GM21737 (cell line): ENCODE results near the gene MEAF6.
A peak's percentile ranks its signal among the peaks of the same experiment; 100 is the strongest.
"Not testable (repeated sequence)": the region's sequence is repeated elsewhere in the genome, so short reads cannot be mapped to it uniquely, and the experiment has no call there.

Source experiments
- ATAC-seq: cut with Tn5 transposase; IDR thresholded peaks from one replicate; pipeline ENCODE4 v1.9.1; 2021; ENCODE audit warnings: mild to moderate bottlenecking, moderate library complexity; ENCODE audit not compliant: unreplicated experiment

The MEAF6 gene

DNA sequence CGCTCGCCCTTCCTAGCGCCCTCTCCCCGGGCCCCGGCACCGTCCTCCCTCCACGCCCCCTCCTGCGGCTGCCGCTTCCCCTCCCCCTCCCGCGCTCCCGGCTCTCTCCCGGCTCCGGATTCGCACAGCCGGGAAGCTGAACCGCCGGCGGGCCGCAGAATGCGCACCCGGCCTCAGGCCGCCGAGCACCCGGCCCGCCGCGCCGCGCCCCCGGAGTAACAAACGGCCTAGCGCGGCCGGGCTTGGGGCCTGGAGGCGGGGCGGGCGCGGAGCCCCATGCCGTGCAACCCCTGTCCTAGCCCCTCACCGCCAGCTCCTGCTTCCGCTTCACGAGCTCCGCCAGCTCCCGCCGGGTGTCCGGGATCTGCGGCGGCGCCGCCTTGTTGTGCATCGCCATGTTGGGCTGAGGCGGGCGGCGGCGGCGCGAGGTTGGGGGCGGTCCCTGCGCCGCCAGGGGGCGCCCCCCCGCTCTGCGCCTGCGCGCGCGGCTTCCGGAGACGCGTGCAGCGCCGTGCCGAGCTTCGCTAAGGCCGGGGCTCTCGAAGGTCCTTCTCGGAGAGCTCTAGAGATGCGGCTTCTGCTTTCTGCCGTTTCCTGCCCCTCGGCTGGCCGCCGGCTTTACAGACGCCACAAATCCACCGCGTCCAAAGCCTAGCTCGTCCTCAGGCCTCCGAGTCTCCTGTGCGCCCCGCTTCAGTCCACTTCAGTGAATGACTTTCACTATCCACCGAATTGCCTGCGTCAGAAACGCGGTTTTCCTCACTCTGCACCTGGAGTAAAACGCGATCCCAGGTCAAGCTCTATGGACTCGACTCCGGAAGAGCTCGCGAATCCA is at the start of gene MEAF6:
Gene MEAF6, minus strand, starts transcription at position 417 of the 835 bp plus-strand sequence. Its CDS starts 20 bp downstream, at position 397.
- peak; percentile 92 for ATAC-seq

DNA sequence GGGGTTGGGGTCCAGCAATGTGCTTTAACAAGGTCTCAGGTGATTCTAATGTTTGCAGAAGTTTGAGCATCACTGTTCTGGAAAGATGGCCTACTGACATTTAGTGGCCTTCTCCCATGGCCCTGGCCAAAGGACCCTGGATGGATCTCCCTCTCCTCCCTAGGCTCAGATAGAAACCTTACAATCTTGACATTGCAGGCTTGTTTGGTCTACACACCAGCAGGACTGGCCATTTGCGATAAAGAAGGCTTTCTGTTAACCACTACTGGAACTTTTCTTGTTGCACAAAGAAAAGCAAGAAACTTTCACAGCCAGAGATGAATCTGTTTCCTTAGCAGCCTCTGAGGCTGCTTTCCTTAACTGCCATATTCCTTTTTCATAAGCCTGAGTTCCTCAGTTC is 48.4 kb upstream of the MEAF6 start:
- no peak for ATAC-seq

DNA sequence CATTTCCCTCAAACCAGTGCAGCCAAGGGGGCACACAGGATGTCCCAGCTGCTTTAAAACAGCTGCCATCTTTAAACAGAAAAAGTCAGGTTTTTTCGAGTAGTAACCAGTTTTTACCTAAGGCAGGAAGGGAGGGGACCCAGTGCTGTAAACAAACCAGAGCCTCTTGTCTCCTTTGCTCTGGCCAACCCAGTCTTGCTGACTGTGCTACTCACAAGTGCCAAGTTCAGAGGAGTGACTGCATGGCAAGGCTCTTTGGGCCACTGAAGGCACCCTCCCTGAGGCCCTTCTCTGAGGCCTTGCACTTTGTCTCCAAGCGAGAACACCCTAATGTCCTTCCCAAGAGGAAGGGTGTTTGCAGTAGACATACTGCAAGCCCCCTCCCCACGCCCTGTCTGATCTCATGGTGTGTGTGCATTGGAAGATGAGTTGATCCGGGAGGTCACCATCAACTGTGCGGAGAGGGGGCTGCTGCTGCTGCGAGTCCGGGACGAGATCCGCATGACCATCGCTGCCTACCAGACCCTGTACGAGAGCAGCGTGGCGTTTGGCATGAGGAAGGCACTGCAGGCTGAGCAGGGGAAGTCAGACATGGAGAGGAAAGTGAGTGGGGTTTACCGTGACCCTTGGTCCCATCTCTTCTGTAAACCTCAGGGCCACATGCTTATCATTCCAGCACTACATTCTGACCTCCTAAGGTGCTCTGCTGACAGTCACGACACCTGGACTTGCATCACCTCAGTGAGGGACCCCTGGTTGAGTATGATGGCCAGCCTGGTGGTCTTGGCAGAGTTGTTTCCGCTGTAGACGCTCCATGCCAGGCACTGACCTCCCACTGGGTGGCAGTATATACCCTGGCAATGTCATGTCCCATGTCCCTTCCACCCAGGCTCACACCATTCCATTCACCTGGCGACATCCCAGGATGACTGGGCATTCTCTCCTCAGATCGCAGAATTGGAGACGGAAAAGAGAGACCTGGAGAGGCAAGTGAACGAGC is 46.9 kb upstream of the MEAF6 start:
- ATAC-seq, result no peak

DNA sequence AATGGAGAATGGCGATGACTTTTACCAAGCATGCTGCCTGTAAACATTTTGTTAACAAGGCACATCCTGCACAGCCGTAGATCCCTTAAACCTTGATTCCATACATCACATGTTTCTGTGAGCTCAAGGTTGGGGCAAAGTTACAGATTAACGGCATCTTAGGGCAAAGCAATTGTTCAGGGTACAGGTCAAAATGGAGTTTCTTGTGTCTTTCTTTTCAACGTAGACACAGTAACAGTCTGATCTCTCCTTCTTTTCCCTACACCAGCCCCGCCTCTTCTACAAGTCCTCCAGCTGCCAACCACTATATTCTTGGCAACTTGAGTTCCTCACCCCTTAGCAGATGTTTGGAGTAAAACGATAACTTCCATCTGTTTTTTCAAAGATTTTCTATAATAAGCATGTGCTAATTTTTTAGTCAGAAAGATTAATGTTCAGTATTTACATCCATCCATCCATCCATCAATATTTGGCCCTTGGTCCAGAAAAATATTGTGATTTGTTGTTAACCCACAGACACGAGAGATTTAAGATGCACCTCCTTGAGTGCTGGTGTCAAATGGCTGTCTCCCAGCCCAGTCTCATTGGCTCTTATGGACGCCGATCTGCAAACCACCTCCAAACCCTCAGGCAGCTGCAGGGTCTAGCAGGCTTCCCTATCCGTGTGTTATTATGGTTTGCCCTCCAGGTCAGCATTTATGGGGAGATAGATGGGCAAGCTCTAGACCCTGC is 46.0 kb upstream of the MEAF6 start:
- no peak for ATAC-seq

DNA sequence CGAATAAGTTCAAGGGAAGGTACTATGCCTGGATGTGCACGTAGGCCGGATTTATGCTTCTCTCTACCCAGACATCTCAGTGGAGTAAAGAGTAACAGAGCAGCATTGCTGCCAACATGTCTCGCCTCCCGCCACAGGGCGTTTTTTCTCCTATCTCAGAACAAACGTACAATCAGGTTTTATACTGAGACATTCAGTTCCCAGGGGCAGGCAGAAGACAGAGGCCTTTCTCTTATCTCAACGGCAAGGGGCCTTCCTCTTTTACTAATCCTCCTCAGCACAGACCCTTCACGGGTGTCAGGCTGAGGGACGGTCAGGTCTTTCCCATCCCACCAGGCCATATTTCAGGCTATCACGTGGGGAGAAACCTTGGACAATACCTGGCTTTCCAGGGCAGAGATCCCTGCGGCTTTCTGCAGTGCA is 45.4 kb upstream of the MEAF6 start:
- ATAC-seq, result not testable (repeated sequence)

- no peak for ATAC-seq
These were observed 44.5 kb upstream of the MEAF6 start for GRCh38 chr1:37559080-37559479.

- ATAC-seq, result no peak
These were observed 43.8 kb upstream of the MEAF6 start for GRCh38 chr1:37558411-37558810.

- ATAC-seq, result no peak
These were observed 42.8 kb upstream of the MEAF6 start for GRCh38 chr1:37557402-37557801.

DNA sequence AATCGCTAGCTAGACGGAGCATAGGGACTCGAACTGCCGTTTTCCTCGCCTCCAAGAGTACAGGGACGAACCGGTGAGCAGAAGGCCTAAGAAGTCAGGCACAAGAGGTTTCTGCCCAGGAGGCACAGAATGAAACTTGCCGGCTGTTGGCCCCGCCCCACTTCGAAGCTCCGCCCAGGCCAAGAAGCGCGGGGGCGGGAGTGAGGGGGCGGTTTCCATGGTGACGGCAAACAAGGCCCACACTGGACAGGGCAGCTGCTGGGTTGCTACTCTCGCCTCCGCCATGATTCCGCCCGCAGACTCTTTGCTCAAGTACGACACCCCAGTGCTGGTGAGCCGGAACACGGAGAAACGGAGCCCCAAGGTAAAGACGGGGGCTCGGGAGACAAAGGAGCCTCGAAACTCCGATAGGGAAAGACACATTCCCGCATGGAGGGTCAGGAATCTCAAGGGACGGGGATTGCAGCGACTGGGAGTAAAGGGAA is 42.2 kb upstream of the MEAF6 start, which contains the start of gene DNALI1:
Gene DNALI1, plus strand, starts transcription at position 229 of the 485 bp plus-strand sequence. Its CDS starts 55 bp downstream, at position 284.
- ATAC-seq, result no peak

DNA sequence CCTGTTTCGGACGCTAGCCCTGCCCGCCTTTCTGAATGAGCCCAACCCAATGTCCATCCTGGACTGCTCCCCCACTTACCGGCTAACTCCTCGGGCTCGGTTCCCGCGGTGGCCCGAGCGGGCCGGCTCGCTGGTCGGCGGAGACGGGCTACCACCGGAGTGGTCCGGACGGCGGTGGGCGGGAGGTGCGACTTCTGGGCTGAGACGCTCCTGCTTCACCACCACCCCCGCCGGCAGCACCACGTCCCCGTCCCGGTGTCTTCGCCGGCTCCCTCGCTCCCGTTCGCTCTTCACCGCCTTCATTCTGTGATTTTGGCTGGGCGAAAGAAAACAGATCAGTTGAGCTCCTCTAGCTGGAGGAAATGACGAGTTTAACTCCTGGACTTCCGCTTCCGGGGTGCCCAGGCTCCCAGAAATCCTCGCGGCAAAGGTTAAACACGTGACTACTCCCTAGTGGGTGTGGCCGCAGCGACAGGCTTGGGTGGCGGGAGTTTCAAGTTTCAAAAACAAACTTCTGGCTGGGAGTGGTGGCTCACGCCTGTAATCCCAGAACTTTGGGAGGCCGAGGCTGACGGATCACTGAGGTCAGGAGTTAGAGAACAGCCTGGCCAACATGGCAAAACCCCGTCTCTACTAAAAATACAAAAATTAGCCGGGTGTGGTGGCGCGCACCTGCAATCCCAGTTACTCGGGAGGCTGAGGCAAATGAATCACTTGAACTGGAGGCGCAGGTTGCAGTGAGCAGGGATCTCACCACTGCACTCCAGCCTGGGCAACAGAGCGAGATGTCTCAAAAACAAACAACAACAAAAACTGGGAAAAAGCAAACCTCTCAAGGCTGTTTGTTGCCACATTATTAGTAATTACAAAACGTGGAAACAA is 39.6 kb upstream of the MEAF6 start, which contains the start of gene SNIP1:
Gene SNIP1, minus strand, starts transcription at position 367 of the 882 bp plus-strand sequence. Its CDS starts 64 bp downstream, at position 303.
- ATAC-seq, result no peak

GRCh38 chr1:37553598-37553926 is 39.0 kb upstream of the MEAF6 start:
- ATAC-seq, result no peak

DNA sequence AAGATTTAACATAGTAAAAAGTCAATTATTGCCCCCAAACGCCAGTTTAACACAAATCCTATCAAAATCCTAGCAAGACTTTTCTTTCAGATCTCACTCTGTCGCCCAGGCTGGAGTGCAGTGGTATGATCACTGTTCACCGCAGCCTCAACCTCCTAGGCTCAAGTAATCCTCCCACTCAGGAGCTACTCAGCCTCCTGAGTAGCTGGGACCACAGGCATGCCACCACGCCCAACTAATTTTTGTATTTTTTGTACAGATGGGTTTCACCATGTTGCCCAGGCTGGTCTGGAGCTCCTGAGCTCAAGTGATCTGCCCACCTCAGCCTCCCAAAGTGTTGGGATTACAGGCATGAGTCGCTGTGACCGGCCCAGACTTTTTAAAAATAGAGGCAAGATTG is 34.8 kb upstream of the MEAF6 start:
- ATAC-seq, result no peak

DNA sequence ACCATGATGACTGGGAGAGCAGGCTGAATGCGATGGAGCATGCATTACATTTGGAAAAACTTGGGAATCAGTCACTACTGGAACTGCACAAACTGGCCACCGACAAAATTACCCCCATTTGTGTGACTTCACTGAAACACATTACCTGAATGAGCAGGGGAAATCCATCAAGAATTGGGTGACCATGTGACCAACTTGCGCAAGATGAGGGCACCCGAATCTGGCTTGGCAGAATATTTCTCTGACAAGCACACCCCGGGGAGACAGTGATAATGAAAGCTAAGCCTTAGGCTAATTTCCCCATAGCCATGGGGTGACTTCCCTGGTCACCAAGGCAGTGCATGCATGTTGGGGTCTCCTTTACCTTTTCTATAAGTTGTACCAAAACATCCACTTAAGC is 30.5 kb upstream of the MEAF6 start:
- ATAC-seq, result no peak

- ATAC-seq, result no peak
These were observed 30.0 kb upstream of the MEAF6 start for GRCh38 chr1:37544530-37544929.

- no peak for ATAC-seq
These were observed 25.6 kb upstream of the MEAF6 start for GRCh38 chr1:37540036-37540785.

DNA sequence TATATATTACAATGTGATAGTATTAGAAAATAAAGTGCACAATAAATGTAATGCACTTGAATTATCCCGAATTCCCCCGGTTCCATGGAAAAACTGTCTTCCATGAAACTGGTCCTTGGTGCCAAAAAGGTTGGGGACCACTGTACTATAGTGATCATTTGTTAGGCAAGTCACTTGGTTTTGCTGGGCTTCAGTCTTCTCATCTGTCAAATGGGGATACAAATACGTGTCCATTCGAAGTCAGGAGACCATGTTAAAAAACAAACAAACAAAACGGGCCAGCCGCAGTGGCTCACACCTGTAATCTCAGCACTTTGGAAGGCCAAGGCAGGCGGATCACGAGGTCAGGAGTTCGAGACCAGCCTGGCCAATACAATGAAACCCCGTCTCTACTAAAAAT is 24.6 kb upstream of the MEAF6 start:
- ATAC-seq, result not testable (repeated sequence)

DNA sequence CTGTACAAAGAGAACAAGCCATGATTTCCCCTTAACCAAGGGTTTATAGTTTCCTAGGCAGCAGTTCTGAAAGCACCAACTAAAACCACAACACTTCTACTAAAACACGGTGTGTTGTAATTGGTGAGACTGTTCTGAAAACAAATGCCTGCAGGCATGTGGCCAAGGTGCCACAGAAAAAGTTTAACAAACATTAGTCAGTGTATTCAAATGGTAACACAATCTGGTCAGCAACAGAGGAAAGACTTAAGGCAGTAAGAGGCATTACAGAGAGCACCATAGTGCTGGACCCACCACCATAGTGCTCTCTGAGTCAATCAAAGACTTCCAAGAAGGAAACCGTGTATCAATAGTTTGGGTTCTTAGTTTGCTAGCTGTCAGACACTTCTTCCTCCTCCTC is 22.8 kb upstream of the MEAF6 start:
- ATAC-seq, result no peak

DNA sequence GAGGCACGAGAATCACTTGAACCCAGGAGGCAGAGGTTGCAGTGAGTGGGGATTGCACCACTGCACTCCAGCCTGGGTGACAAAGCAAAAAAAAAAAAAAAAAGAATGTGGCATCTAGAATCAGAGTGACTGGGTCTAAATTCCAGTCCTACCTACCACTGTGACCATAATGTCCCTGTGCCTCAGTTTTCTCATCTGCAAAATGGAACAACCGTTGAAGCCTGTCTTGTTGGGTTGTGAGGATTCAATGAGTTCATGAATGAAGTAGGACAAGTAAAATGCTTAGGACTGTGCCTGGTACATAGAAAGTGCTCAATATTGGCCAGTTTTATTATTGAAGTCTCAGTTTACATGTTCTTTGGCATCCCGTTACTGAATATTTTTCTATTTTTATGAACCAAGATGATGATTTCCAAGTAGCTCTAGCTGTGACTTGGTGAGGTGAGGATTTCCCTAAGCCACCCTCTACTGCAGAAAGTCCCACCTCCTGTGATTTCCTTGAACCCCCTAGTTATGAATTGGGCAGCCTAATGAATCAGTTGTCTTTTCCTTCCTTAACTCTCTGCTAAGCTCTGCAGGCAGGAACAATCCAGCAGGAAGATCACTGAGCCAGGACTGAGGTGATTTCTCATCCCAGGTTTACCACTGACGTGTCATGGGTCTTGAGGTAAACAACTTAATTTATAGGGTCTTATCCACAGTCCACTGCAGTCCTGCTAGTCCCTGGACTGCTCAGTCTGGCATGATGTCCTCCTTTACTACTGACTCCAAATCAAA is 18.9 kb upstream of the MEAF6 start:
- no peak for ATAC-seq
